GM18505 (cell line): ENCODE measurements around the gene AUTS2.

Source experiments
- ATAC-seq: cut with Tn5 transposase; IDR thresholded peaks from one replicate; pipeline ENCODE4 v1.9.1; 2021; ENCODE audit not compliant: unreplicated experiment
- POLR2A ChIP-seq: IDR thresholded peaks from 4 replicates; pipeline ENCODE4 v1.6.1; 2011; ENCODE audit warnings: borderline replicate concordance; ENCODE audit not compliant: insufficient read depth, insufficient read length; ENCODE audit errors: extremely low read depth

AUTS2 gene

DNA sequence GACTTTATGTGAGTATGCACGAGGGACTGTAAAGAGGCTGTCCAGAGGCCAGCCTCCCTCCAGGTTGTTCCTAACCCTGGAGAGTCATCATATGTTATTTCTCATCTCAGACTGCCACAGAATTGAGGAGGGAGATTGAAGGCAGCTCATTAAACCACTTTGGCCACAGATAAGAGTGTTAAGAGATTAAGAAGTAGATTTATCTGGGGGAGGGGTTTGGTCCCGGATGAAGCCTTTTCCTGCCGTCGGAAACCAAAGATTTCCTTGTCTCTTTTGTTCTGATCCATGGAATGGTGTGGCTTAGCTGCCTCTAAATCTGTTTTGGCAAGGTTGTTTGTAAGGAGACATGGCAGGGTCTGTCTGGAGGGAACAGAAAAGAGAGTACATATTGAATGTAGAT, 338.8 kb downstream of the AUTS2 start:
- ATAC-seq, result no peak
- no peak for TF ChIP-seq POLR2A

DNA sequence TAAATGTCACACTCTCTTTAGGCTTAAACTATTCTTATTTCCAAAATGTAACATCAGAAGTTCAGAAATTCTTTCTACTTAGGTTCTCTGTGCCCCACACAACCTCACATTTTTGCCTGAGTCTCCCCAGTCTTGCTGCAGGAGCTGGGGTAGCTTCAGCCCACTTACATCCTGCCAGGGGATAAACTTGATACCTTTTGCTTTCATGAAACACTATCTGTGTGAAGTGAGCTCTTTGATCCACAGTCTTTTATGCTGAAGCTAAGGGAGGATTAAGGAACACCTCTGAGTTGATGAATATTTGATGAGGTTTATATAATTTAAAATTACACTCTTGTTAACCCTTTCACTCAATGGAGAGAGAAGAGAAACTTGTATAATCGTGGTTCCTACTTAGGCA, 341.0 kb downstream of the AUTS2 start:
- no peak for TF ChIP-seq POLR2A
- ATAC-seq, result no peak

DNA sequence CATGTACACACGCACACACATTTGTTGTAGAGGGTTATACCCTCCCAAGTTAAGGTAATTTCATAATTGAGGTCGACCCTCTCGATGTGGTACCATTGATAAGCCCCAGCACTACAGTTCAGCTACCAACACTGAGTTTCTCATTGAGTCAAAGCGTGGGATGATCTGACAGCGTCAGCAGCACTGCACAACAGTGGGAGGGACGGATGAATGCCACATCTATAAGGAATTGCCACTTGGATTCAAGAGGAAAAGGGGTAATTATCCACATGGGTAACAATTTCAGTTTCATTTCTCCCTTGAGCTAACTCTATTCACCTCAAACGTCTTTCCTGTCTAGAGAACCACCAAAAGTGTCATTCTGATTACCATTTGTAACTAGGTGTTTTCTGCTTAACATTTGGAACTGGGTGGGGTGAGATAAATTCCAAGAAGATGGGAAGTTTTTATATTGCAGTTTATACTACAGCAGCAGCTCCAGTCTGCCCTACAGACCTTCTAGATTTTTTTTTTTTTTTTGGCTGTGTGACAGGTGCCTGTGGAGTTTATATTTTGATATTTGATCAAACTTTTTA, 342.9 kb downstream of the AUTS2 start:
- ATAC-seq, result no peak
- no peak for TF ChIP-seq POLR2A

DNA sequence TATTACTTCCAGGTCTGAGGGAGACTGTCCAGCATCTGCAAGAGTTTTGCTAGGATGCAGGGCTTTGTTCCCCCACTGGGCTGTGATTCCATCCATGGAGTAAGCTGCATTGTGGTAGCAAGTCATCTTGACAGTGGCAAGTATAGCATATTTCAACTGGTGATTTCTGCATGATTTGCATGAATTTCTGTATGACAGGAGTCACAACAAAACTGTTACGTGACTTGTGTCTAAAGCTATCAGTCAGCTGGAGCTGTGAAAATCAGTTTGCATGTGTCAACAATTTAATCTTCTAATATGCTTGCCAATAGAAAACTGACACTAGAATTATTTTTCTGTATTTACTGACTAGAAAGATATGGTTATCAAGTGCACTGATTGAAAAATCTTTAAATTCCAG, 344.3 kb downstream of the AUTS2 start:
- TF ChIP-seq POLR2A, result no peak
- ATAC-seq, result no peak

DNA sequence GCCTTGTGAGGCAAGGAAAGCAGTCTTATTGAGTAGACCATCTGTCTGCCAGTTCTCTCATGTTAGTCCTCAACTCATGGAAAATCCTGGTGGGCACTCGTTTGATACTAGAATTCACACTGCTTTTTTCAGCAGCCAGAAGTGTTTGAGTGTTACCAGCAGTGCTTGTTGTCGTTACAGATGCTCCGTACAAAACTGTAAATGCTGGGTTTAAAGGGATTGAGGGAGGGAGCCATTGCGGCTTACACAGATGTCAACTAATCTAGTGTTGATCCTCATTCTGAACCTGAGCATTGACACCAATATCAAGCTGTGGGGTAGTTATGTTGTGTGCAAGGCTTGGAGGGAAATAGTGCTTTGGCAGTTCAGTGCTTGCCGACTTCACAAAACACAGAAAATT, 348.6 kb downstream of the AUTS2 start:
- ATAC-seq, result no peak
- no peak for TF ChIP-seq POLR2A

DNA sequence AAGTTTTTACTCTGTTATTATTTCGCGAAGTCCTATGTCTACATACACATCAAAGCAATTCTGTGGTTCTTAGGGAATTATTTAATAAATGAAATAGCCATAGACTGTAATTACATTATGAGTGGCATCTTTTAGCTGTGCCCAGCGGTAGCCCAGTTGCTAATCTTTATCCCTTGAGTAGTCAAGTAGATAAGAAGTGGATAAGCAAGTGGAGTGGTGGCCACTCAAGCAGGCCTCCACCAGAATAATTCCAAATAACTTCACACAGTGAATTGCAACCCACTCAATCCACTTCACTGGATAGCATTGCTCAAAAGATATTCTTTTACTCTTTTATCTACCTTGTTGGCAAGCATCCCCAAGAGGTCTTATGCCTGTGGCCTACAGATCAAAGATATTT, 349.7 kb downstream of the AUTS2 start:
- no peak for TF ChIP-seq POLR2A
- no peak for ATAC-seq

DNA sequence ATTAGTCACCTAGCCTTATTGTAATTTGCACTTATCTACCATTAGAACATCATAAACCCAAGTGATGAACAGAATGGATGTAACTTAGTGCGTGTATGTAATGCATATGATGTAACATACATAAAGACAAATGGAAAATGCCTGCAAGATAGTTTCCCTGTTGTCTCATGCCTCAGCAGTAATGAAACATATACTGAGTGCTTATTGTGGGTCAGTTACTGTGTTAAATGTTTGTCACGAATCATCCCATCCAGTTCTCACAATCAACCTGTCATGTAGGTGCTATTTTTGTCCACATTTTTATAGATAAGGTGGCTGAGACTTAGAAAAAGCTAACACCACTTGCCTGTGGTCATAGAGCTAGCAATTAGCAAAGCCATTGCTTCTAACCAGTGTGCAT, 350.8 kb downstream of the AUTS2 start:
- ATAC-seq, result no peak
- TF ChIP-seq POLR2A, result no peak

DNA sequence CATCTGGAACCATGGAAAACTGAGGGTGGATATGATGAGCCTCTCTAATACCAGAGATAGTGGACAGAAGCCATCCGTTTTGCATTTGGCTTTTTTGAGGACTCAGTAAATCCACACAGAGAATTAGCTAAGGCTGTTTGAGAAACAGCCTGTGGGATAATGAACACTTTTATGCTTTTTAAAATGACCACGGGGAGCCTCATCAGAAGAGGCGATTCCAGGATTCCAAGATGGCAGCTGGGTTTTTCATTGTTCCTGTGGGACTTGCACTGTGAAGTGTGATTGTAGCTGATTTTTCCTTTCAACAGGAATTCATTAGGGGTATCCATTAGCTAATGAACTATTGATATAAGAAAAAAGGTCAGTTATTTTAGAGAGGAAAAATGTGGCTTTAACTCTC, 353.2 kb downstream of the AUTS2 start:
- ATAC-seq, result no peak
- no peak for TF ChIP-seq POLR2A

DNA sequence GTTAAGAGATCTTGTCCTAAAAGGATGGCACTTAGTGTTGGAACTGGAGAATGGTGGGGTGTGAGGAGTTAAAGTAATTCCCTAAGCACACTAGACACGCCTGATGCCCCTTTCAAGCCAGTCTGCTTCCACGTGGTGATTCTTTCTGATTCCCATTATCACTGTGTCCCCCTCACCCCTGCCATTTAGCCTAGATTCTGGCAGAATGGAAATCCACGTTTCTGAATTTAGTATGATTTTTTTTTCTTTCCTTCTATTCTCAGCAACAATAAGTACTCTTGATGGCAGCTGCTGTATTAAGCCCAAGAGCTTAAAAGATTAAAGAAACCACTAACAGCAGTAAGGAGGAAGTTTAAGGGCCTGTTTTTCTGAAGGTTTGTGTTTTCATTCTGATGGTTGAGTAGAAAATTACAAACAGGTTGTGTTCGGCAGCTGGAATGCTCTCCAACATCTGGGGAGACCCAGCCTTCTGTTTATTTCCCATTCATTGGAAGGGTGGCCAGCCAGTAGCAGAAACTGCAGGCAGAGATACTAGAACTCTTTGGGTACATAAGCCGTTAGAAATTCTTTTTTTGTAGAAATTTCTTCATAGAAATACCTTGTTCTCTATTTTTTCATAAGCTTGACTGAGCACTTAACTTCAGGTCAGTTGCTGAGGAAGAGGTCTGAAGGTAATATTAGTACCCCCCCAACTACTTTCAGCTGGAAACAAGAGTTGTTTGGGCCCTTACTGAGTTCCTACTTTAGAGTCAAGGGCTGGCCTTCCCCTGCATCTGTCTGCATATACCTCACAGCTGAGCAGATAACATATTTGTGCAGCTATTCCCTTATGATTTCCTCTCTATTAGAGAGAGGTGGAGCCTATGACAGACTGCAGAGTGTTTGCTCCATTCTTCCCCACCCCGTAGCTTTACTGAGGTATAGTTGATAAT, 355.1 kb downstream of the AUTS2 start:
- ATAC-seq, result no peak
- no peak for TF ChIP-seq POLR2A

DNA sequence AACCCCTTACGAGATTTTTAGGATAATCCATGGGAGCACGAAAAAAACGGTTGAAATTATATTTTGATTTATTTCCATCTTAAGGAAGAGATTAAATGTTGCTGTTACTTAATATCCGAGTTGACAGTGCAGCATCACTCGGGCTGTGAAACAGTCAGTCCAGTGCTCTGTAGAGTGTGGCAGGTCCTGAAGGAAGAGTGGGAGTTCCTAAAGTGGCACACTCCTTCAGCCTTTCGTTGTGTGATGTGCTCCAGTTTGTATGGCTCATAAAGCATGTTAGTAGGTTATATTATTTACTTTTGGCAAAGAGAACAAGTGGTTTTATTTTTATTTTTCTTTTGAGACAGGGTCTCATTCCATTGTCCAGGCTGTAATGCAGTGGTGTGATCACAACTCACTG, 358.3 kb downstream of the AUTS2 start:
- ATAC-seq, result no peak

DNA sequence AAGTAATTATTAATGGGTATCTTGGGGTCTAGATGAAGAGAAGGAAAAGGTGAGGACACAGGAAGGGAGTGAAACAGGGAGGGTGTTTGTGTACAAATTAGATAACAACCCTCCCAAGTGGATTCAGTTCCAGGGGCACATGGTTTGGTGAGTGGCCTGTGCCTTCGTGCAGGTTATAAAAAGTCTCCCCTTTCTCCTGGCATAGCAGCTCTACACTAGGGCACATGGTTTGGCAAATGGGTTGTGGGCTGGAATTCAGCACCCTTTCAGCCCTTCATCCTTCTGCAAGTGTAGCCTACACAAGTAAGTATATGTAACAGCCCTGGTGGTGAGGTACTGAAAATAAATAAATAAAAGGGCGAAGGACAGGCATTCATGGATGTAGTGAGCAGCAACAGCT, 359.4 kb downstream of the AUTS2 start:
- no peak for ATAC-seq
- no peak for TF ChIP-seq POLR2A

More for the DNA sequence above, 358.3 kb downstream of the AUTS2 start:
- TF ChIP-seq POLR2A, result no peak

DNA sequence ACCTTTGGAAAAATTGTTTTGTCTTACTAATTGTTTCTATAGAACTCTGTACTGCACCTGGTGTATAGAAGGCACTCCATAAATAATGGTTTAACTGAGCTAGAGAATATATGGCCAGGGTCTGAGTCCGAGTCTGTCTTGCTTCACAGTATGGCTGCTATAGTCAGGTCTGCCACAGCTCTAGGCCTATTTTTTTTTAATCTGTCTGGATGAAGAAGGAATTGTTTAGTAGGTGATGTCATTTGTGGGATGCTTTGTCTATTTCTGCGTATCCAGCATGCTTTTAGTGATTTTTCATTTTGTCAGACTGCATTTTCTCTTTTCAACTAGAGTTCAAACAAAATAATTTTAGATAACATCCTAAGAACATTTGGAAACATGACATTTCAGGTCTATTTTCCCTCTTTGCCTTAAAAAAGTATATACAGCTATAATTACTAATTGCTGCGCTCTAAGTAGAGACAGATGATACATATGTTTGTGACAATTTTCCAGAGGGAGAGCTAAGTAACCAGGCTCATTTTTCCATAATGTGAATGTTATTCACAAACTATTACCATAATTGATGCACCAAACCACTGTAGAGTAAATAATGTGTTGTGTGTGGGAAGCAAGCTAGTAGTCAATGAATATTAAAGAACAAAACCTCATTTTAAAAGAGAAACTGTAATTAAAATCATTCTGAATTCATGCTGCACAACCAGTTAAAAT, 361.7 kb downstream of the AUTS2 start:
- ATAC-seq, result no peak
- TF ChIP-seq POLR2A, result no peak

DNA sequence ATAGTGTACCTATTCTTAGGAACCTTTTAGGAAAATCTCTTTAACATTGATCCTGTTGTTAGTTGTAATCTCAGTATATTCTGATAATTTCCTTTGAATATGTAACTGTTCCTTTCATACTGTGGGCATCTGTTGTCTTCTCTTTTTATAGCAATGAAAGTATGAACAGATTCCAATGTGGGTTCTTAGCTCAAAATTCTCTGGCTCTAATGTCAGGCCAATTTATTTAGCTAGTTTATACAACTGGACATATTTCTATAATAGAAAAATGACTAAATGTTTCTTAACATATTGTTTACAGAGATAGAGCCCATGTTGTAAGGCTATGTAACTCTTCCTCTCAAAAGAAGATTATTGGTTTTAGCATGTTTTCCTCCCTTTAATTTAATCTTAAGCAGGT, 363.2 kb downstream of the AUTS2 start:
- ATAC-seq, result no peak
- no peak for TF ChIP-seq POLR2A
